Stimulated activated naive CD4-positive, alpha-beta T cell (primary cell): Measurements from ENCODE around the gene KRT36.

ENCODE experiments used
- DNase-seq, 6 experiments: peaks; one replicate each; lab custom pipeline; 2025; lab: John Stamatoyannopoulos, UW

The KRT36 gene

GRCh38 chr17:41439375-41439774 is 50.3 kb downstream of the KRT36 start:
- DNase-seq: no peak

GRCh38 chr17:41437769-41438168 is 51.9 kb downstream of the KRT36 start:
- DNase-seq: no peak

GRCh38 chr17:41437254-41437653 is 52.5 kb downstream of the KRT36 start:
- no peak for DNase-seq
